Thoracic aorta (tissue), 2 donors: ENCODE data around the gene TGFB2. TPM values are rescaled to one million over a fixed set of nuclear protein-coding genes. Genes with fewer than 3 reads are reported as not detected.
"Not testable (repeated sequence)": the region's sequence is repeated elsewhere in the genome, so short reads cannot be mapped to it uniquely, and the experiment has no call there.

Source experiments
- ATAC-seq: fragments of 150-250 bp; one replicate; pipeline ENCODE4 v1.8.0; 2017; ENCODE audit warnings: low read depth; ENCODE audit not compliant: insufficient number of reproducible peaks, low FRiP score
- DNase-seq: peaks from one replicate; pipeline ENCODE4 v3.0.0-alpha.2; 2020; ENCODE audit warnings: low spot score
- H3K27ac ChIP-seq, 2 donors: fragments of 200-600 bp; sonication (generic); 1 replicate in 1 of 2; 2 replicates in 1 of 2; pipeline ENCODE4 v1.5.1; 2016; ENCODE audit warnings: mild to moderate bottlenecking in 2 of 2, moderate library complexity in 2 of 2
- H3K27me3 ChIP-seq: fragments of 200-600 bp; sonication (generic); replicated peaks from 2 replicates; pipeline ENCODE4 v1.6.0; 2016; ENCODE audit warnings: mild to moderate bottlenecking; ENCODE audit not compliant: insufficient read depth
- H3K36me3 ChIP-seq: fragments of 200-600 bp; sonication (generic); one replicate; pipeline ENCODE4 v1.5.1; 2016
- H3K4me1 ChIP-seq, 2 donors: fragments of 200-600 bp; sonication (generic); 1 replicate in 1 of 2; 2 replicates in 1 of 2; pipeline versions ENCODE4 v1.5.1 to v1.6.0; 2016; ENCODE audit warnings: low read depth in 2 of 2, mild to moderate bottlenecking in 1 of 2; ENCODE audit not compliant: control insufficient read depth in 1 of 2
- H3K4me3 ChIP-seq: fragments of 200-600 bp; sonication (generic); 2 replicates; pipeline ENCODE4 v1.5.1; 2016; ENCODE audit warnings: mild to moderate bottlenecking
- H3K9me3 ChIP-seq: fragments of 200-600 bp; sonication (generic); 2 replicates; pipeline ENCODE4 v1.5.1; 2016
- total RNA-seq, 2 donors: library from RNA; depleted of rRNA; stranded (reverse); fragments of >200 nt; gene quantifications; one replicate each; pipeline versions ENCODE4 v1.1.0 to v1.2.3, GENCODE V29; 2016
- TF ChIP-seq, protein P1 (sequence below): fragments of 200-600 bp; sonication (generic); IDR thresholded peaks from one replicate; pipeline ENCODE4 v1.5.1; 2019; ENCODE audit warnings: antibody characterized with exemption

Gene TGFB2
- total RNA-seq, 2 donors from 2014 or later: 9.1 to 9.2 TPM

DNA sequence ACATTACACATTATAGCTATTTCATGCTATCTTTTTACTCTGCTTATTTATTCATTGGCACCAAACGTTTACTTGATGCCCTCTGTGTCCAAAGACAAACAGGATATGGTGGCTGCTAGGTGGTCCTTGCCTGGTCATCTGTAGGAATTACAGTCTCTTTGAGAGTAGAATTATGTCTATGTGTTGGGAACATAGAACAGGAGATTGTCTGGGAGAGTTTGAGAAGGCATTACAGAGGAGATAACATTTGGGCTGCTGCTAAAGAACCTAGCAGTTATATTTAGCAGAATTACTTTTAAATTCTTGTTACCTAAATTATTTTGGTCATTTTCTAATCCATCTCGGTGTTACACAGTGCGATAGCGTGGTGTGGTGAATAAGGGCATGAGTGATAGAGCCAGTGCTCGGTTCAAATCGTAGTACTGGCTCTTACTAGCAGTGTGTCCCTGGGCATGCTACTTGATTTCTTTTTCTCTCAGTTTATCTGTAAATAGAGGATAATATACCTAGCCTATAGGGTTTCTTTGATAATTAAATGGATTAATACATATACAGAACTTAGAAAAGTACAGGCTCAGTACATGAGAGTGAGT, 39.6 kb upstream of the TGFB2 start:
- no peaks in the 10 kb centered on the region for H3K9me3 ChIP-seq
- H3K36me3 ChIP-seq: no peaks in the 10 kb centered on the region
- H3K27me3 ChIP-seq: no peaks in the 10 kb centered on the region
- ATAC-seq (no peak), DNase-seq (no peak)
- no peak overlapping the region for H3K27ac ChIP-seq
- H3K4me1 ChIP-seq: no peaks in the 10 kb centered on the region
- TF ChIP-seq, protein P1, sequence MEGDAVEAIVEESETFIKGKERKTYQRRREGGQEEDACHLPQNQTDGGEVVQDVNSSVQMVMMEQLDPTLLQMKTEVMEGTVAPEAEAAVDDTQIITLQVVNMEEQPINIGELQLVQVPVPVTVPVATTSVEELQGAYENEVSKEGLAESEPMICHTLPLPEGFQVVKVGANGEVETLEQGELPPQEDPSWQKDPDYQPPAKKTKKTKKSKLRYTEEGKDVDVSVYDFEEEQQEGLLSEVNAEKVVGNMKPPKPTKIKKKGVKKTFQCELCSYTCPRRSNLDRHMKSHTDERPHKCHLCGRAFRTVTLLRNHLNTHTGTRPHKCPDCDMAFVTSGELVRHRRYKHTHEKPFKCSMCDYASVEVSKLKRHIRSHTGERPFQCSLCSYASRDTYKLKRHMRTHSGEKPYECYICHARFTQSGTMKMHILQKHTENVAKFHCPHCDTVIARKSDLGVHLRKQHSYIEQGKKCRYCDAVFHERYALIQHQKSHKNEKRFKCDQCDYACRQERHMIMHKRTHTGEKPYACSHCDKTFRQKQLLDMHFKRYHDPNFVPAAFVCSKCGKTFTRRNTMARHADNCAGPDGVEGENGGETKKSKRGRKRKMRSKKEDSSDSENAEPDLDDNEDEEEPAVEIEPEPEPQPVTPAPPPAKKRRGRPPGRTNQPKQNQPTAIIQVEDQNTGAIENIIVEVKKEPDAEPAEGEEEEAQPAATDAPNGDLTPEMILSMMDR: no peak
- no peak overlapping the region for H3K4me3 ChIP-seq

DNA sequence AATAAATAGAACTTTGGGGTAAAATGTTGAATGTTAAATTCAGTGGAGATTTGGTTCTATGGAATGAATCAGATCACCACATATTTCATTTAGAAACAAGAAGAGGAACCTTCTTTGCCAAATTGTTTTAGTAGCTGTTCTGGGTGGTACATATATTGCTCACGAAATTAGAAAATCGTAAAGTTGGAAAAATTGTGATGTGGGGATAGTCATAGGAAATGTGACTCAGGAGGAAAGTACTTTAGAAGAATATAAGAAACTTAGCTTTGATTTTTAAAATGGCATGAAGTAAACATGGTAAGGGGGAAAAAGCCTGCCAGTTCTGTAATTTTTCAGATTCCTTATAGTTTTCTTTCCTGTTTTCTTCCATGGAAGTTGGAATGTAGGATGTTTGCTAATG, 32.6 kb upstream of the TGFB2 start:
- H3K9me3 ChIP-seq: no peaks in the 10 kb centered on the region
- no peak overlapping the region for H3K27ac ChIP-seq
- no peaks in the 10 kb centered on the region for H3K27me3 ChIP-seq
- no peaks in the 10 kb centered on the region for H3K36me3 ChIP-seq
- no peak for DNase-seq
- no peaks in the 10 kb centered on the region for H3K4me1 ChIP-seq
- no peak for ATAC-seq
- TF ChIP-seq, protein P1: no peak
- no peak overlapping the region for H3K4me3 ChIP-seq

- no peaks in the 10 kb centered on the region for H3K9me3 ChIP-seq
- DNase-seq: no peak
- no peaks in the 10 kb centered on the region for H3K4me1 ChIP-seq
- TF ChIP-seq, protein P1: no peak
- H3K4me3 ChIP-seq: no peak overlapping the region
- no peaks in the 10 kb centered on the region for H3K27me3 ChIP-seq
- H3K36me3 ChIP-seq: no peaks in the 10 kb centered on the region
- ATAC-seq: no peak
- no peak overlapping the region for H3K27ac ChIP-seq
Observed at GRCh38 chr1:218314316-218314715, 30.8 kb upstream of the TGFB2 start.

GRCh38 chr1:218315638-218316037, 29.5 kb upstream of the TGFB2 start:
- TF ChIP-seq, protein P1: no peak
- Histone ChIP-seq H3K4me3 (no peak overlapping the region), H3K9me3 (no peaks in the 10 kb centered on the region), H3K27me3 (no peaks in the 10 kb centered on the region), H3K27ac (no peak overlapping the region), H3K4me1 (no peaks in the 10 kb centered on the region), H3K36me3 (no peaks in the 10 kb centered on the region)
- DNase-seq (no peak), ATAC-seq (no peak)

DNA sequence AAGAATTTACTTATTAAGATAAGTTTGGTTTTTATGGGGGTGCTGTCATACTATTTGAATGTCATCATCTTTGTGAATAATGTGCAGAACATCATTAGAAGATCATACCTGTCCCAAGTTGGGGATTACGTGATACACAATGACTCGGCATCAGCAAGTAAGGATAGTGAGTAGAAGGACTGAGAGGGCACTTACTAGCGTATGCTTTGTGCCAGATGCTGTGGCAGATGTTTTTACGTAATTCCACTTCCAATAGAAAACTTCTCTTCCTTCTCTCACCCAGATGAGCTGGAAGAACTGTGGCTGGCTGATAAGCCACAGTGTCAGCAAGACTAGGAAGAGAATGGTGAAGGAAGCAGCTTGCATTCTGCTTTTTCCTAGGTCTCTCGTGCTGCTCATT, 28.1 kb upstream of the TGFB2 start:
- Histone ChIP-seq H3K4me1 (no peaks in the 10 kb centered on the region), H3K4me3 (no peak overlapping the region), H3K9me3 (no peaks in the 10 kb centered on the region), H3K27me3 (no peaks in the 10 kb centered on the region), H3K36me3 (no peaks in the 10 kb centered on the region), H3K27ac (no peak overlapping the region)
- ATAC-seq (no peak), DNase-seq (no peak)
- TF ChIP-seq, protein P1: no peak

DNA sequence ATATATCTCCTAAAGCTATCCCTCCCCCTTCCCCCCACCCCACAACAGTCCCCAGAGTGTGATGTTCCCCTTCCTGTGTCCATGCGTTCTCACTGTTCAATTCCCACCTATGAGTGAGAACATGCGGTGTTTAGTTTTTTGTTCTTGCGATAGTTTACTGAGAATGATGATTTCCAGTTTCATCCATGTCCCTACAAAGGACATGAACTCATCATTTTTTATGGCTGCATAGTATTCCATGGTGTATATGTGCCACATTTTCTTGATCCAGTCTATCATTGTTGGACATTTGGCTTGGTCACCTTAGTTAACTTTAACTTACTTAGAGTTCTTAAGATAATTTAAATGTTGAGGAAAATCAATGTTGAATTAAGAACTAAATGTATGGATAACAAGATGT, 25.0 kb upstream of the TGFB2 start:
- H3K27me3 ChIP-seq, ATAC-seq, DNase-seq, H3K4me3 ChIP-seq, H3K4me1 ChIP-seq, H3K9me3 ChIP-seq, H3K27ac ChIP-seq: not testable (repeated sequence)
- peaks cover 18% of the 10 kb centered on the region for H3K36me3 ChIP-seq
